Epithelial cell of esophagus (primary cell): ENCODE measurements around the gene TRIM32.
A peak's percentile ranks its signal among the peaks of the same experiment; 100 is the strongest.

Experiments
- DNase-seq: peaks from one replicate; pipeline ENCODE4 v3.0.0; 2010; ENCODE audit warnings: low read depth
- H3K4me3 ChIP-seq: 2 replicates; pipeline ENCODE4 v1.5.1; 2011; ENCODE audit warnings: mild to moderate bottlenecking, low read length, control low read depth
- TF ChIP-seq, protein P1 (sequence below): IDR thresholded peaks from 2 replicates; pipeline ENCODE4 v1.5.1; 2011; ENCODE audit warnings: low read depth, mild to moderate bottlenecking, low read length, control low read depth, inconsistent platforms; ENCODE audit not compliant: insufficient read depth; ENCODE audit errors: missing control alignments

TRIM32 gene

DNA sequence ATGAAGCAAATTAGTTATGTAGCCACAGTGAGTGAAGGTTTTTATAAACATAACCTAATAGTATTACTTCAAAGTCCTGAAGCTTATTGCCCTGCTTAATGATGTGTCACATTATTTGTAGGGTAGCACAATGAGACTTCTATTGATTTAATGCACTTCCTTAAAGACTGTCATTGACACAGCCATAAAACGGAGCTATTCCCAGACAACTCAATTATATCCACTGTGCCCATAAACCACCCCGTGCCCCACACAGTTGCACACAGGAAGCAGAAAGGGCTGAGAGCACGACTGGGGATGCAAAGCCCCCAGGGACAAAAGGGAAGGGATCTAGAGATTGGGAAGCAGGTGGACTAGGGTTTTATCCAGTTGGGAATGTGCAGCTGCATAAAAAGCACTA lies 37.0 kb downstream of the TRIM32 start:
- TF ChIP-seq, protein P1, sequence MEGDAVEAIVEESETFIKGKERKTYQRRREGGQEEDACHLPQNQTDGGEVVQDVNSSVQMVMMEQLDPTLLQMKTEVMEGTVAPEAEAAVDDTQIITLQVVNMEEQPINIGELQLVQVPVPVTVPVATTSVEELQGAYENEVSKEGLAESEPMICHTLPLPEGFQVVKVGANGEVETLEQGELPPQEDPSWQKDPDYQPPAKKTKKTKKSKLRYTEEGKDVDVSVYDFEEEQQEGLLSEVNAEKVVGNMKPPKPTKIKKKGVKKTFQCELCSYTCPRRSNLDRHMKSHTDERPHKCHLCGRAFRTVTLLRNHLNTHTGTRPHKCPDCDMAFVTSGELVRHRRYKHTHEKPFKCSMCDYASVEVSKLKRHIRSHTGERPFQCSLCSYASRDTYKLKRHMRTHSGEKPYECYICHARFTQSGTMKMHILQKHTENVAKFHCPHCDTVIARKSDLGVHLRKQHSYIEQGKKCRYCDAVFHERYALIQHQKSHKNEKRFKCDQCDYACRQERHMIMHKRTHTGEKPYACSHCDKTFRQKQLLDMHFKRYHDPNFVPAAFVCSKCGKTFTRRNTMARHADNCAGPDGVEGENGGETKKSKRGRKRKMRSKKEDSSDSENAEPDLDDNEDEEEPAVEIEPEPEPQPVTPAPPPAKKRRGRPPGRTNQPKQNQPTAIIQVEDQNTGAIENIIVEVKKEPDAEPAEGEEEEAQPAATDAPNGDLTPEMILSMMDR = no peak

DNA sequence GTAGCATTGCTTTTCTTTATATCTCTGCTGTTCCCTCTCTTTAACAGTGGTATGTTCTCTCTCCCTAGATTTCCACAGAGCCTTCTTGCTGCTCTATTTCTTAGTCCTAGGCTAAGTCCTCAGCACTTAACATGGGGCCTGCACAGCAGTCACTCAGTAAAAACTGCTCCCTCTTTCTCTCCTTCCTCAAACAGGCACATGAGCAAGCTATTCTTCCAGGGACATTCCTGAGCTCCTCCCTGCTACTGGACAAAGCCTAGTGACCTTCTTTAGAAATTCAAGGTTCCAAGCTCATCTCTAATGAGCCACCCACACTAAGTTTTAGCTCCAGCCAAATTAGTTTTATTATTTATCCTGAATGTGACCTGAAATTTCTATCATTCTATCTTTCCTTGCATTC lies 39.5 kb downstream of the TRIM32 start:
- TF ChIP-seq, protein P1 = no peak
- no peak for DNase-seq
- H3K4me3 ChIP-seq = no peak overlapping the region

More for the DNA sequence above, 37.0 kb downstream of the TRIM32 start:
- DNase-seq = no peak
- no peak overlapping the region for H3K4me3 ChIP-seq

DNA sequence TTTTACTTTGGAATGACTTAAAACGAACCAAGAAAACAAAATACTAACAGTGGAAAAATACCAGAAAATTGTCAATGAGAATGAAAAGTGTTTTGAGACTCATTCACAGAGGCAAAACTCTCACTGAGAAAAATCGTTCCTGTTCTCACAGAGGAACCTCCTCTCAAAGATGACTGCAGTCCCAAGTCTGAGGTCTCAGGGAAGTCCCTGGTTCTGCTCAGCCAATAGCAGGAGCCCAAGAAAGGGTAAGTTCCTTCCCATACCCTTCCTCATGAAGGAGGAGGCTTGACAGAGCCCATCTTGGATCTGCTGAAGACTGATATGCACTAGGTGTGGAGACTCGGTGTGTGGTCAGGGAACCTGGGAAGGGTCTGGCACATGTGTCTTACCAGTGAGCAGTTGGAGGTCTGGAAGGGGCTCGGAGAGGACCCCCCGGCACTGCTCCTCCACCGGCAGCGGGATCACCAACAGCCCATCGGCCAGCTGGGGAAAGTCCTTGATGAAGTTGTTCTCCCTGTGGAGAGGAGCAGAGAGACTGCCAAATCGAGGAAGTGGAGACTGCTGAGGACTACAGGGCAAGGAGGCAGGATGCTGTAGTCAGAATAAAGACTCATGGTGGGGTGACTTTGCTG lies 46.0 kb downstream of the TRIM32 start:
- no peak for DNase-seq
- TF ChIP-seq, protein P1 = no peak
- H3K4me3 ChIP-seq = no peak overlapping the region

- no peak for DNase-seq
- H3K4me3 ChIP-seq = no peak overlapping the region
- TF ChIP-seq, protein P1 = no peak
Observed at GRCh38 chr9:116736399-116737151, 49.5 kb downstream of the TRIM32 start.

- TF ChIP-seq, protein P1 = peak; percentile 98
- peak; percentile 82 for DNase-seq
- H3K4me3 ChIP-seq = no peak overlapping the region
Observed at GRCh38 chr9:116737152-116737546, 50.0 kb downstream of the TRIM32 start.

DNA sequence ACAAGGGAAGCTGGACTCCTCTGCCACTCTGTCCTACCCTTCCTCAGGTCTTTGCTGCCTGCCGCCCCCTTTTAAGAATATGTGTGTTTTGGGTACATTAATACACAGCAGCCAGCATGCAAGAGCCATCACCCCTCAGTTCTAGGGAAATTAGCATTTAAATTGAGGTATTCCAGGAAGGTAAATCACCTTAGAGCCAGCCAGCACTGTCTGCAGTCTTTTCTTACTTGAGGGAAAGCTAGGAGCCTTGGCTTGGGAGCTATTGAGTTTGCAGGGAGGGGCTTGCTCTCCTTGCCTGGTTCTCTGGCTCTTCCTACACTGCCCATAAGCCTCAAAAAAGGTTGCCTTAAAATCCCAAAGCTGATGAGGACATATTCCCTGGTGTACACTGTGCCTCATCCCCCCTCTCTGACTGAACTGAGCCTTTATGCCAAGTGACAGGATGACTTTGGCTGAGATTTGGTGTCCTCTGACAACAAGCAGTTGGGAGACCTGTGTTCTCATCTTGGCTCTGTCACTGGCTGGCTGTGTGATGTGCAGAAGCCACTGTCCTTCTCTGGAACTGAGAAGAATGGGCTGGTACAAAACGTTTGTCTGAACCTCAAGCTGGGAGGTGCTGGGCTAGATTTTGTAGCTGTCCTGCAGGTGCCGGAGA lies 54.1 kb downstream of the TRIM32 start:
- DNase-seq = no peak
- TF ChIP-seq, protein P1 = no peak

More for the DNA sequence above, 54.1 kb downstream of the TRIM32 start:
- H3K4me3 ChIP-seq = no peak overlapping the region
